NCI-H226 (cell line): ENCODE measurements around the gene CDKL5.

Experiments
- DNase-seq: peaks from one replicate; pipeline ENCODE4 v3.0.0-alpha.2; 2015

The CDKL5 gene

GRCh38 chrX:18702362-18703195, 277.2 kb downstream of the CDKL5 start:
- no peak for DNase-seq
